GM23338 (cell line): ENCODE data around the gene VRK1. TPM values are rescaled to one million over a fixed set of nuclear protein-coding genes. Genes with fewer than 3 reads are reported as not detected.

Experiments
- ATAC-seq: fragments of 200-7000 bp; cut with Tn5 transposase; 3 replicates; pipeline ENCODE4 v1.9.1; 2020
- DNase-seq: peaks from one replicate; pipeline ENCODE4 v3.0.0-alpha.2; 2015; ENCODE audit warnings: low spot score
- H2AFZ ChIP-seq: fragments of 200-600 bp; sonication (generic); 2 replicates; pipeline ENCODE4 v1.8.0; 2016; ENCODE audit warnings: antibody characterized with exemption, mild to moderate bottlenecking, moderate library complexity
- H3F3A ChIP-seq: fragments of 200-600 bp; sonication (generic); replicated peaks from 2 replicates; pipeline ENCODE4 v1.8.0; 2017; ENCODE audit warnings: antibody characterized with exemption, mixed run types, low read depth
- H3K27ac ChIP-seq: fragments of 200-600 bp; sonication (generic); 2 replicates; pipeline ENCODE4 v1.6.1; 2016; ENCODE audit warnings: low read depth
- H3K27me3 ChIP-seq: fragments of 200-600 bp; sonication (generic); 2 replicates; pipeline ENCODE4 v1.8.0; 2016; ENCODE audit warnings: mild to moderate bottlenecking, mixed run types, moderate library complexity; ENCODE audit not compliant: insufficient read depth
- H3K36me3 ChIP-seq: fragments of 200-600 bp; sonication (generic); 2 replicates; pipeline ENCODE4 v1.8.0; 2016; ENCODE audit warnings: mild to moderate bottlenecking; ENCODE audit not compliant: insufficient read depth
- H3K4me1 ChIP-seq: fragments of 200-600 bp; sonication (generic); 2 replicates; pipeline ENCODE4 v1.8.0; 2016; ENCODE audit warnings: mild to moderate bottlenecking, moderate library complexity; ENCODE audit not compliant: insufficient read depth
- H3K4me2 ChIP-seq: fragments of 200-600 bp; sonication (generic); 2 replicates; pipeline ENCODE4 v1.7.1; 2017; ENCODE audit warnings: mixed run types
- H3K4me3 ChIP-seq: fragments of 200-600 bp; sonication (generic); 2 replicates; pipeline ENCODE4 v1.6.1; 2016; ENCODE audit warnings: mixed run types
- H3K79me2 ChIP-seq: fragments of 200-600 bp; sonication (generic); replicated peaks from 2 replicates; pipeline ENCODE4 v1.8.0; 2017; ENCODE audit warnings: mild to moderate bottlenecking; ENCODE audit not compliant: insufficient read depth
- H3K9me2 ChIP-seq: fragments of 200-600 bp; sonication (generic); 2 replicates; pipeline ENCODE4 v1.8.0; 2017; ENCODE audit not compliant: insufficient read depth
- H4K20me1 ChIP-seq: fragments of 200-600 bp; sonication (generic); replicated peaks from 2 replicates; pipeline ENCODE4 v1.8.0; 2017; ENCODE audit warnings: mild to moderate bottlenecking; ENCODE audit not compliant: insufficient read depth
- H3K27ac Mint-ChIP-seq: 2 replicates; pipeline ENCODE4 v1.8.0; 2020; ENCODE audit warnings: inconsistent platforms, mild to moderate bottlenecking, moderate library complexity, mixed read lengths
- H3K27me3 Mint-ChIP-seq: 3 replicates; pipeline ENCODE4 v1.8.0; 2022; ENCODE audit warnings: low read depth, mild to moderate bottlenecking, moderate library complexity, mixed read lengths, inconsistent platforms; ENCODE audit not compliant: insufficient read depth, poor library complexity
- H3K36me3 Mint-ChIP-seq: 3 replicates; pipeline ENCODE4 v1.8.0; 2021; ENCODE audit warnings: low read depth, mild to moderate bottlenecking, inconsistent platforms, moderate library complexity, mixed read lengths
- H3K4me1 Mint-ChIP-seq: 3 replicates; pipeline ENCODE4 v1.8.0; 2020; ENCODE audit warnings: mild to moderate bottlenecking, inconsistent platforms, mixed read lengths
- H3K4me3 Mint-ChIP-seq: 3 replicates; pipeline ENCODE4 v1.8.0; 2021; ENCODE audit warnings: moderate library complexity, mild to moderate bottlenecking, inconsistent platforms, mixed read lengths
- H3K9me3 Mint-ChIP-seq: 3 replicates; pipeline ENCODE4 v1.8.0; 2020; ENCODE audit warnings: moderate library complexity, mild to moderate bottlenecking, inconsistent platforms, mixed read lengths
- CREB1 ChIP-seq: fragments of 250-450 bp; sonication (Bioruptor Pico); IDR thresholded peaks from 2 replicates; pipeline ENCODE4 v1.5.0; 2020; ENCODE audit warnings: low read depth, mild to moderate bottlenecking, moderate library complexity
- EZH2phosphoT487 ChIP-seq: fragments of 200-600 bp; sonication (generic); IDR thresholded peaks from one replicate; pipeline ENCODE4 v1.8.1; 2018; ENCODE audit warnings: antibody characterized with exemption; ENCODE audit not compliant: unreplicated experiment
- JUNB ChIP-seq: IDR thresholded peaks from one replicate; pipeline ENCODE4 v1.6.1; 2016; ENCODE audit warnings: antibody characterized with exemption; ENCODE audit not compliant: unreplicated experiment
- NANOG ChIP-seq: IDR thresholded peaks from 2 replicates; pipeline ENCODE4 v1.6.1; 2016; ENCODE audit warnings: antibody characterized with exemption, borderline replicate concordance
- POLR2AphosphoS5 ChIP-seq: IDR thresholded peaks from 2 replicates; pipeline ENCODE4 v1.6.1; 2016; ENCODE audit warnings: antibody characterized with exemption, low read depth
- STAT1 ChIP-seq: IDR thresholded peaks from one replicate; pipeline ENCODE4 v1.6.1; 2016; ENCODE audit warnings: antibody characterized with exemption; ENCODE audit not compliant: unreplicated experiment
- ZNF114 ChIP-seq: fragments of 250-450 bp; sonication (Bioruptor Pico); IDR thresholded peaks from 2 replicates; pipeline ENCODE4 v1.5.0; 2020; ENCODE audit warnings: mild to moderate bottlenecking, moderate library complexity
- polyA plus RNA-seq: library from polyadenylated mRNA; unstranded; fragments of >200 nt; fragmentation: Nextera tagmentation; extraction: Ambion mirVana; gene quantifications from 2 replicates; pipeline ENCODE4 v1.2.1, GENCODE V29; 2016
- total RNA-seq: library from RNA; depleted of rRNA; stranded (reverse); fragments of >200 nt; shearing (Covaris generic); gene quantifications from 2 replicates; pipeline ENCODE4 v1.2.3, GENCODE V29; 2014
- TF ChIP-seq, protein P1 (sequence below): IDR thresholded peaks from one replicate; pipeline ENCODE4 v1.6.1; 2018; ENCODE audit warnings: antibody characterized with exemption; ENCODE audit not compliant: unreplicated experiment
- TF ChIP-seq, protein P2 (sequence below): IDR thresholded peaks from 2 replicates; pipeline ENCODE4 v1.6.1; 2016; ENCODE audit warnings: antibody characterized with exemption
- TF ChIP-seq, protein P3 (sequence below), 2 experiments: fragments of 200-600 bp in 1 of 2; sonication (generic) in 1 of 2; conservative IDR thresholded peaks; 2 replicates each; pipeline versions ENCODE4 v1.5.1 to v1.6.1; 2016 to 2017; ENCODE audit warnings: antibody characterized with exemption in 2 of 2, low read depth in 2 of 2, mild to moderate bottlenecking in 2 of 2, moderate library complexity in 1 of 2

The VRK1 gene
- total and polyA plus RNA-seq, 2 experiments from 2014 or later, result 83.8 to 119 TPM

DNA sequence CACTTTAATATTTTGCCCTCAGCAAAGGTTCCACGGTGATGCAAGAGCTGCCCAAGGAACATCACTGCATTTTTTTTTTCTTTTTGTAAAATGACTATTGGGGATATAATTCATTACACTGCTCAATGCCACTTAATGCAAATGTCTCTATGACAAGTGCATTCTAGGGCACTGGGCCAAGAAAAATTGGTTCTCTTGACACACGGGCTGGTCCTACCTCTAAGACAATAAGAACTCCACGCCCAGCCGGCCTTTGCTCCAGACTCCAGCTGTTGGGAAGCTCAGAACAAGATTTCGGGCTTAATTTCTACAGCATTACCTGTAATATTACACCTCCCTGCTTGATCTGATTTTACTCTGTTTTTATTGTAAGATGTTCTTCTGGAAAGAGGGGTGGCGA, 48.8 kb upstream of the VRK1 start (continued):
- TF ChIP-seq NANOG (no peak), EZH2phosphoT487 (no peak), CREB1 (no peak)
- TF ChIP-seq, protein P1, sequence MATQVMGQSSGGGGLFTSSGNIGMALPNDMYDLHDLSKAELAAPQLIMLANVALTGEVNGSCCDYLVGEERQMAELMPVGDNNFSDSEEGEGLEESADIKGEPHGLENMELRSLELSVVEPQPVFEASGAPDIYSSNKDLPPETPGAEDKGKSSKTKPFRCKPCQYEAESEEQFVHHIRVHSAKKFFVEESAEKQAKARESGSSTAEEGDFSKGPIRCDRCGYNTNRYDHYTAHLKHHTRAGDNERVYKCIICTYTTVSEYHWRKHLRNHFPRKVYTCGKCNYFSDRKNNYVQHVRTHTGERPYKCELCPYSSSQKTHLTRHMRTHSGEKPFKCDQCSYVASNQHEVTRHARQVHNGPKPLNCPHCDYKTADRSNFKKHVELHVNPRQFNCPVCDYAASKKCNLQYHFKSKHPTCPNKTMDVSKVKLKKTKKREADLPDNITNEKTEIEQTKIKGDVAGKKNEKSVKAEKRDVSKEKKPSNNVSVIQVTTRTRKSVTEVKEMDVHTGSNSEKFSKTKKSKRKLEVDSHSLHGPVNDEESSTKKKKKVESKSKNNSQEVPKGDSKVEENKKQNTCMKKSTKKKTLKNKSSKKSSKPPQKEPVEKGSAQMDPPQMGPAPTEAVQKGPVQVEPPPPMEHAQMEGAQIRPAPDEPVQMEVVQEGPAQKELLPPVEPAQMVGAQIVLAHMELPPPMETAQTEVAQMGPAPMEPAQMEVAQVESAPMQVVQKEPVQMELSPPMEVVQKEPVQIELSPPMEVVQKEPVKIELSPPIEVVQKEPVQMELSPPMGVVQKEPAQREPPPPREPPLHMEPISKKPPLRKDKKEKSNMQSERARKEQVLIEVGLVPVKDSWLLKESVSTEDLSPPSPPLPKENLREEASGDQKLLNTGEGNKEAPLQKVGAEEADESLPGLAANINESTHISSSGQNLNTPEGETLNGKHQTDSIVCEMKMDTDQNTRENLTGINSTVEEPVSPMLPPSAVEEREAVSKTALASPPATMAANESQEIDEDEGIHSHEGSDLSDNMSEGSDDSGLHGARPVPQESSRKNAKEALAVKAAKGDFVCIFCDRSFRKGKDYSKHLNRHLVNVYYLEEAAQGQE, result no peak

DNA sequence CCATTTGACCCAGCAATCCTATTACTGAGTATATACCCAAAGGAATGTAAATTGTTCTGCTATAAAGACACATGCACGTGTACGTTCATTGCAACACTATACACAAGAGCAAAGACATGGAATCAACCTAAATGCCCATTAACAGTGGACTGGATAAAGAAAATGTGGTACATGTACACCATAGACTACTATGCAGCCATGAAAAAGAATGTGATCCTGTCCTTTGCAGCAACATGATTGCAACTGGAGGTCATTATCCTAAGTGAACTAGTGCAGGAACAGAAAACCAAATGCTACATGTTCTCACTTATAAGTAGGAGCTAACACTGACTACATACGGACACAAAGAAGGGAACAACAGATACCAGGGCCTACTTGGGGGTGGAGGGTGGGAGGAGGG, 45.7 kb upstream of the VRK1 start:
- no peak overlapping the region for H3K4me3 ChIP-seq
- H2AFZ ChIP-seq, result no peak overlapping the region
- H3K36me3 ChIP-seq, result no peaks in the 10 kb centered on the region
- Mint-ChIP-seq H3K9me3 (no peaks in the 10 kb centered on the region), H3K36me3 (no peaks in the 10 kb centered on the region), H3K4me3 (no peak overlapping the region), H3K4me1 (no peaks in the 10 kb centered on the region), H3K27ac (no peak overlapping the region), H3K27me3 (peaks cover 3% of the 10 kb centered on the region)
- TF ChIP-seq, protein P2, sequence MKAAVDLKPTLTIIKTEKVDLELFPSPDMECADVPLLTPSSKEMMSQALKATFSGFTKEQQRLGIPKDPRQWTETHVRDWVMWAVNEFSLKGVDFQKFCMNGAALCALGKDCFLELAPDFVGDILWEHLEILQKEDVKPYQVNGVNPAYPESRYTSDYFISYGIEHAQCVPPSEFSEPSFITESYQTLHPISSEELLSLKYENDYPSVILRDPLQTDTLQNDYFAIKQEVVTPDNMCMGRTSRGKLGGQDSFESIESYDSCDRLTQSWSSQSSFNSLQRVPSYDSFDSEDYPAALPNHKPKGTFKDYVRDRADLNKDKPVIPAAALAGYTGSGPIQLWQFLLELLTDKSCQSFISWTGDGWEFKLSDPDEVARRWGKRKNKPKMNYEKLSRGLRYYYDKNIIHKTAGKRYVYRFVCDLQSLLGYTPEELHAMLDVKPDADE, result no peak
- TF ChIP-seq, protein P3, sequence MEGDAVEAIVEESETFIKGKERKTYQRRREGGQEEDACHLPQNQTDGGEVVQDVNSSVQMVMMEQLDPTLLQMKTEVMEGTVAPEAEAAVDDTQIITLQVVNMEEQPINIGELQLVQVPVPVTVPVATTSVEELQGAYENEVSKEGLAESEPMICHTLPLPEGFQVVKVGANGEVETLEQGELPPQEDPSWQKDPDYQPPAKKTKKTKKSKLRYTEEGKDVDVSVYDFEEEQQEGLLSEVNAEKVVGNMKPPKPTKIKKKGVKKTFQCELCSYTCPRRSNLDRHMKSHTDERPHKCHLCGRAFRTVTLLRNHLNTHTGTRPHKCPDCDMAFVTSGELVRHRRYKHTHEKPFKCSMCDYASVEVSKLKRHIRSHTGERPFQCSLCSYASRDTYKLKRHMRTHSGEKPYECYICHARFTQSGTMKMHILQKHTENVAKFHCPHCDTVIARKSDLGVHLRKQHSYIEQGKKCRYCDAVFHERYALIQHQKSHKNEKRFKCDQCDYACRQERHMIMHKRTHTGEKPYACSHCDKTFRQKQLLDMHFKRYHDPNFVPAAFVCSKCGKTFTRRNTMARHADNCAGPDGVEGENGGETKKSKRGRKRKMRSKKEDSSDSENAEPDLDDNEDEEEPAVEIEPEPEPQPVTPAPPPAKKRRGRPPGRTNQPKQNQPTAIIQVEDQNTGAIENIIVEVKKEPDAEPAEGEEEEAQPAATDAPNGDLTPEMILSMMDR (conservative IDR thresholded peaks at IDR 0.05; ENCODE audit: low read depth in 2 of 2), result no peak
- no peak for TF ChIP-seq EZH2phosphoT487
- no peak for TF ChIP-seq NANOG
- TF ChIP-seq STAT1, result no peak
- no peak for TF ChIP-seq JUNB
- no peak for TF ChIP-seq POLR2AphosphoS5
- TF ChIP-seq ZNF114 (CRISPR knock-in tag), result no peak
- no peak for ATAC-seq
- no peaks in the 10 kb centered on the region for H3K79me2 ChIP-seq
- no peak overlapping the region for H3K4me2 ChIP-seq
- no peaks in the 10 kb centered on the region for H4K20me1 ChIP-seq
- no peaks in the 10 kb centered on the region for H3K9me2 ChIP-seq
- no peaks in the 10 kb centered on the region for H3K4me1 ChIP-seq
- DNase-seq, result no peak
- H3K27ac ChIP-seq, result no peak overlapping the region
- H3F3A ChIP-seq, result no peaks in the 10 kb centered on the region
- H3K27me3 ChIP-seq, result no peaks in the 10 kb centered on the region
